B cell (primary cell): ENCODE data around the gene ASTN2.

ENCODE experiments used
- CTCF ChIP-seq: fragments of 200-600 bp; IDR thresholded peaks from one replicate; pipeline ENCODE4 v1.8.0; 2022; ENCODE audit warnings: antibody characterized with exemption, mild to moderate bottlenecking
- EZH2 ChIP-seq: IDR thresholded peaks from 2 replicates; pipeline ENCODE4 v1.6.1; 2012; ENCODE audit warnings: borderline replicate concordance, low read depth, mild to moderate bottlenecking, moderate library complexity, low read length; ENCODE audit not compliant: insufficient read depth, poor library complexity, severe bottlenecking

GRCh38 chr9:116700279-116700678 lies 714.6 kb downstream of the ASTN2 start:
- no peak for TF ChIP-seq CTCF
- no peak for TF ChIP-seq EZH2
